ENCODE results near the gene CASTOR1. TPM values are rescaled to one million over a fixed set of nuclear protein-coding genes. Genes with fewer than 3 reads are reported as not detected.
A peak's percentile ranks its signal among the peaks of the same experiment; 100 is the strongest.
"Not testable (repeated sequence)": the region's sequence is repeated elsewhere in the genome, so short reads cannot be mapped to it uniquely, and the experiment has no call there.

Gene CASTOR1
- polyA plus RNA-seq (ENCODE audit: insufficient read length in 4 of 4) = 10 to 100 TPM in 3 of 4 donors, 1 to 10 TPM in 1; 8.7 to 15.9 (median 12.8) TPM

GRCh38 chr22:30289141-30289979 is at the start of gene CASTOR1:
CASTOR1 (minus strand) TSS chr22:30289505; CDS start chr22:30289497, 8 bp downstream.
- DNase-seq (ENCODE audit: low read depth in 4 of 4, low spot score in 2 of 4) = peak; percentile 77 to 96 (median 93)

- no peak for DNase-seq (ENCODE audit: low read depth in 4 of 4, low spot score in 2 of 4)
Measured at GRCh38 chr22:30338802-30339201, 49.5 kb upstream of the CASTOR1 start.

GRCh38 chr22:30338341-30338740 is 49.0 kb upstream of the CASTOR1 start:
- DNase-seq (ENCODE audit: low read depth in 4 of 4, low spot score in 2 of 4) = not testable (repeated sequence)

- no peak for DNase-seq (ENCODE audit: low read depth in 4 of 4, low spot score in 2 of 4)
Measured at GRCh38 chr22:30337461-30337778, 48.1 kb upstream of the CASTOR1 start.

GRCh38 chr22:30336752-30337460 is 47.6 kb upstream of the CASTOR1 start:
- DNase-seq (ENCODE audit: low read depth in 4 of 4, low spot score in 2 of 4) = no peak

GRCh38 chr22:30335236-30335635 is 45.9 kb upstream of the CASTOR1 start:
- no peak for DNase-seq (ENCODE audit: low read depth in 4 of 4, low spot score in 2 of 4)

GRCh38 chr22:30334646-30335045 is 45.3 kb upstream of the CASTOR1 start:
- DNase-seq (ENCODE audit: low read depth in 4 of 4, low spot score in 2 of 4) = no peak

- no peak for DNase-seq (ENCODE audit: low read depth in 4 of 4, low spot score in 2 of 4)
Measured at GRCh38 chr22:30333707-30334087, 44.4 kb upstream of the CASTOR1 start.

- no peak for DNase-seq (ENCODE audit: low read depth in 4 of 4, low spot score in 2 of 4)
Measured at GRCh38 chr22:30332994-30333706, 43.8 kb upstream of the CASTOR1 start.

- no peak for DNase-seq (ENCODE audit: low read depth in 4 of 4, low spot score in 2 of 4)
Measured at GRCh38 chr22:30332551-30332950, 43.2 kb upstream of the CASTOR1 start.

GRCh38 chr22:30328466-30329049 is 39.3 kb upstream of the CASTOR1 start:
- DNase-seq (ENCODE audit: low read depth in 4 of 4, low spot score in 2 of 4) = no peak

- no peak for DNase-seq (ENCODE audit: low read depth in 4 of 4, low spot score in 2 of 4)
Measured at GRCh38 chr22:30327864-30328345, 38.6 kb upstream of the CASTOR1 start.

GRCh38 chr22:30326706-30327362 is 37.5 kb upstream of the CASTOR1 start, which contains the start of gene TBC1D10A:
TBC1D10A (minus strand) TSS chr22:30326941; CDS start chr22:30326881, 60 bp downstream.
- peak in 3 of 4 donors; percentile 74 to 81 (median 81) for DNase-seq (ENCODE audit: low read depth in 4 of 4, low spot score in 2 of 4)

GRCh38 chr22:30326255-30326705 is 37.0 kb upstream of the CASTOR1 start:
- DNase-seq (ENCODE audit: low read depth in 4 of 4, low spot score in 2 of 4) = no peak

- DNase-seq (ENCODE audit: low read depth in 4 of 4, low spot score in 2 of 4) = no peak
Measured at GRCh38 chr22:30325724-30326254, 36.5 kb upstream of the CASTOR1 start.

GRCh38 chr22:30325065-30325720 is 35.9 kb upstream of the CASTOR1 start:
- no peak for DNase-seq (ENCODE audit: low read depth in 4 of 4, low spot score in 2 of 4)

GRCh38 chr22:30324014-30324730 is 34.9 kb upstream of the CASTOR1 start:
- no peak for DNase-seq (ENCODE audit: low read depth in 4 of 4, low spot score in 2 of 4)

GRCh38 chr22:30323246-30323645 is 33.9 kb upstream of the CASTOR1 start:
- no peak for DNase-seq (ENCODE audit: low read depth in 4 of 4, low spot score in 2 of 4)

Data from left renal cortex interstitium (tissue), 4 donors.